DOHH2 (cell line): ENCODE data around the gene TRIM61.

Source experiments
- CTCF ChIP-seq: fragments of 200-600 bp; sonication (generic); IDR thresholded peaks from one replicate; pipeline ENCODE4 v1.5.1; 2014; ENCODE audit warnings: antibody characterized with exemption, mild to moderate bottlenecking, low read depth, low read length; ENCODE audit not compliant: poor library complexity, severe bottlenecking
- EZH2phosphoT487 ChIP-seq: fragments of 200-600 bp; sonication (generic); IDR thresholded peaks from 2 replicates; pipeline ENCODE4 v1.6.1; 2017; ENCODE audit warnings: borderline replicate concordance, mild to moderate bottlenecking, antibody characterized with exemption, low read length, moderate library complexity, mixed read lengths

- TF ChIP-seq EZH2phosphoT487 = no peak
- TF ChIP-seq CTCF = no peak
These were observed 46.8 kb downstream of the TRIM61 start for GRCh38 chr4:164930647-164931046.
